Measurements from ENCODE around the gene CNIH2. TPM values are rescaled to one million over a fixed set of nuclear protein-coding genes. Genes with fewer than 3 reads are reported as not detected.
A peak's percentile ranks its signal among the peaks of the same experiment; 100 is the strongest.

Gene CNIH2
- total RNA-seq, 1 donor, result 1.0 TPM

GRCh38 chr11:66278363-66279091 is 552 bp downstream of the CNIH2 start:
- Histone ChIP-seq H3K9me3 (ENCODE audit: low read depth, low read length) (no peaks in the 10 kb centered on the region), H3K4me1 (ENCODE audit: insufficient read depth, low read length) (peaks cover 26% of the 10 kb centered on the region), H3K4me3 (ENCODE audit: low read length) (no peak overlapping the region), H3K27me3 (ENCODE audit: insufficient read depth, low read length) (no peaks in the 10 kb centered on the region)

- peaks cover 25% of the 10 kb centered on the region for H3K4me1 ChIP-seq (ENCODE audit: insufficient read depth, low read length)
- no peak overlapping the region for H3K4me3 ChIP-seq (ENCODE audit: low read length)
- no peaks in the 10 kb centered on the region for H3K27me3 ChIP-seq (ENCODE audit: insufficient read depth, low read length)
- no peaks in the 10 kb centered on the region for H3K9me3 ChIP-seq (ENCODE audit: low read depth, low read length)
Measured at GRCh38 chr11:66279092-66279734, 1.2 kb downstream of the CNIH2 start.

- peaks cover 25% of the 10 kb centered on the region for H3K4me1 ChIP-seq (ENCODE audit: insufficient read depth, low read length)
- no peak overlapping the region for H3K4me3 ChIP-seq (ENCODE audit: low read length)
- H3K9me3 ChIP-seq (ENCODE audit: low read depth, low read length), result no peaks in the 10 kb centered on the region
- H3K27me3 ChIP-seq (ENCODE audit: insufficient read depth, low read length), result no peaks in the 10 kb centered on the region
Measured at GRCh38 chr11:66280428-66280827, 2.5 kb downstream of the CNIH2 start.

- no peak overlapping the region for H3K4me3 ChIP-seq (ENCODE audit: low read length)
- peaks cover 25% of the 10 kb centered on the region for H3K4me1 ChIP-seq (ENCODE audit: insufficient read depth, low read length)
- no peaks in the 10 kb centered on the region for H3K27me3 ChIP-seq (ENCODE audit: insufficient read depth, low read length)
- H3K9me3 ChIP-seq (ENCODE audit: low read depth, low read length), result no peaks in the 10 kb centered on the region
Measured at GRCh38 chr11:66281001-66281400, 3.0 kb downstream of the CNIH2 start.

- peaks cover 28% of the 10 kb centered on the region for H3K4me1 ChIP-seq (ENCODE audit: insufficient read depth, low read length)
- H3K4me3 ChIP-seq (ENCODE audit: low read length), result no peak overlapping the region
- no peaks in the 10 kb centered on the region for H3K9me3 ChIP-seq (ENCODE audit: low read depth, low read length)
- no peaks in the 10 kb centered on the region for H3K27me3 ChIP-seq (ENCODE audit: insufficient read depth, low read length)
Measured at GRCh38 chr11:66281776-66282467, 3.9 kb downstream of the CNIH2 start.

- H3K4me1 ChIP-seq (ENCODE audit: insufficient read depth, low read length), result peaks cover 29% of the 10 kb centered on the region
- no peak overlapping the region for H3K4me3 ChIP-seq (ENCODE audit: low read length)
- no peaks in the 10 kb centered on the region for H3K27me3 ChIP-seq (ENCODE audit: insufficient read depth, low read length)
- no peaks in the 10 kb centered on the region for H3K9me3 ChIP-seq (ENCODE audit: low read depth, low read length)
Measured at GRCh38 chr11:66282468-66283455, 4.8 kb downstream of the CNIH2 start.

- Histone ChIP-seq H3K9me3 (ENCODE audit: low read depth, low read length) (no peaks in the 10 kb centered on the region), H3K4me1 (ENCODE audit: insufficient read depth, low read length) (peaks cover 36% of the 10 kb centered on the region), H3K4me3 (ENCODE audit: low read length) (no peak overlapping the region), H3K27me3 (ENCODE audit: insufficient read depth, low read length) (no peaks in the 10 kb centered on the region)
Measured at GRCh38 chr11:66283461-66284105, 5.6 kb downstream of the CNIH2 start.

- H3K4me1 ChIP-seq (ENCODE audit: insufficient read depth, low read length), result peaks cover 36% of the 10 kb centered on the region
- H3K9me3 ChIP-seq (ENCODE audit: low read depth, low read length), result no peaks in the 10 kb centered on the region
- no peaks in the 10 kb centered on the region for H3K27me3 ChIP-seq (ENCODE audit: insufficient read depth, low read length)
- no peak overlapping the region for H3K4me3 ChIP-seq (ENCODE audit: low read length)
Measured at GRCh38 chr11:66284526-66285078, 6.6 kb downstream of the CNIH2 start.

GRCh38 chr11:66285250-66285947 is 7.4 kb downstream of the CNIH2 start:
- H3K4me3 ChIP-seq (ENCODE audit: low read length), result no peak overlapping the region
- H3K27me3 ChIP-seq (ENCODE audit: insufficient read depth, low read length), result peaks cover 4% of the 10 kb centered on the region
- peaks cover 43% of the 10 kb centered on the region for H3K4me1 ChIP-seq (ENCODE audit: insufficient read depth, low read length)
- no peaks in the 10 kb centered on the region for H3K9me3 ChIP-seq (ENCODE audit: low read depth, low read length)

GRCh38 chr11:66286699-66287098 is 8.7 kb downstream of the CNIH2 start:
- no peak overlapping the region for H3K4me3 ChIP-seq (ENCODE audit: low read length)
- no peaks in the 10 kb centered on the region for H3K9me3 ChIP-seq (ENCODE audit: low read depth, low read length)
- peaks cover 42% of the 10 kb centered on the region for H3K4me1 ChIP-seq (ENCODE audit: insufficient read depth, low read length)
- H3K27me3 ChIP-seq (ENCODE audit: insufficient read depth, low read length), result peaks cover 15% of the 10 kb centered on the region

GRCh38 chr11:66287211-66287888 is 9.4 kb downstream of the CNIH2 start:
- H3K9me3 ChIP-seq (ENCODE audit: low read depth, low read length), result no peaks in the 10 kb centered on the region
- H3K4me1 ChIP-seq (ENCODE audit: insufficient read depth, low read length), result peaks cover 43% of the 10 kb centered on the region
- peaks cover 17% of the 10 kb centered on the region for H3K27me3 ChIP-seq (ENCODE audit: insufficient read depth, low read length)
- H3K4me3 ChIP-seq (ENCODE audit: low read length), result no peak overlapping the region

- Histone ChIP-seq H3K27me3 (ENCODE audit: insufficient read depth, low read length) (peaks cover 24% of the 10 kb centered on the region), H3K4me1 (ENCODE audit: insufficient read depth, low read length) (peaks cover 38% of the 10 kb centered on the region), H3K4me3 (ENCODE audit: low read length) (peak overlapping the region; percentile 67), H3K9me3 (ENCODE audit: low read depth, low read length) (no peaks in the 10 kb centered on the region)
Measured at GRCh38 chr11:66287889-66288670, 10.1 kb downstream of the CNIH2 start.

Data from mononuclear cell (primary cell).